ENCODE measurements around the gene EDEM3.
A peak's percentile ranks its signal among the peaks of the same experiment; 100 is the strongest.

Gene EDEM3

DNA sequence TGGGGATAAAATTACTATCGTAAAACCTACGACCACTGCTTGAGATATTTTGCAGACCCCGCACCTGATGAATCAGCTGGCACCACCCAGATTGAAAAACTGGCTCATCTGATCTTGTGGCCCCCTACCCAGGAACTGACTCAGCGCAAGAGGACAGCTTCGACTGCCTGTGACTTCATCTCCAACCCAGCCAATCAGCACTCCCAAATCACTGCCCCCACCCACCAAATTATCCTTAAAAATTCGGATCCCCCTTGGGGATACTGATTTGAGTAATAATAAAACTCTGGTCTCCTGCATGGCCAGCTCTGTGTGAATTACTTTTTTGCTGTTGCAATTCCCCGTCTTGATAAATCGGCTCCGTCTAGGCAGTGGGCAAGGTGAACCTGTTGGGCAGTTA, 81.4 kb downstream of the EDEM3 start:
- DNase-seq (ENCODE audit: extremely low read depth in 1 of 2, low read depth in 1 of 2), result no peak

DNA sequence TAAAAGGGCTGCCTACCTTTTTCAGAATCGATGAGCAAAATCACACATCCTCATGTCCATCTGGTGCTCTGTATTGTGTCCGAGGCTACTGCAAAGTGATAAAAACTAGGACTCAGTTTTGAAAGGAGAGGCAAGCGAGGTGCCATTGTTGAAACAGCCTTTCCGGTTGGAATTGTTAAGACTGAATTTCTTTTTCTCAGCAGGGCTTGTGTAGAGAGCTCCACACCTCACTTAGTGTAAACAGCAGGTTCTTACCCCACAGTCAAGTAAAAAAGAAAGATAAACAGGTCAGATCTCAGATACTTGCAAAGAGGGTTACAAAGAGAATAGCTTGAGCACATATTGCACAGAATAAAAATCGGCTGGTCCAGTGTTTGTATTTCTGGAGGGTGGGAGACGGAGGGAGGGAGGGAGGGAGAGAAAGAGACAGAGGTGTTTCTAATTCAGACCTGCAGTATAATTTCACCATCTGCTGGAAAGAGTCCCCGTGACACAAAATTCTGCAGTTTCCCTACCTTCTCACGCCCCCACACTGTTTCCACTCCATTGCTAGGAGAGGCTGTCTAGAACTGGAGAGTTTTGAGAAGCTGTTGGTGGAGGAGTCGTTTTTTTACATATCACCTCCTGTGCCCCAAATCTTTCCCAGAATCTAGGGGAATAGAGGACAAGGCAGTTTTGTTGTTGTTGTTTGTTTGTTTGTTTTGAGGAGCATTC, 82.5 kb downstream of the EDEM3 start:
- no peak for DNase-seq (ENCODE audit: extremely low read depth in 1 of 2, low read depth in 1 of 2)

DNA sequence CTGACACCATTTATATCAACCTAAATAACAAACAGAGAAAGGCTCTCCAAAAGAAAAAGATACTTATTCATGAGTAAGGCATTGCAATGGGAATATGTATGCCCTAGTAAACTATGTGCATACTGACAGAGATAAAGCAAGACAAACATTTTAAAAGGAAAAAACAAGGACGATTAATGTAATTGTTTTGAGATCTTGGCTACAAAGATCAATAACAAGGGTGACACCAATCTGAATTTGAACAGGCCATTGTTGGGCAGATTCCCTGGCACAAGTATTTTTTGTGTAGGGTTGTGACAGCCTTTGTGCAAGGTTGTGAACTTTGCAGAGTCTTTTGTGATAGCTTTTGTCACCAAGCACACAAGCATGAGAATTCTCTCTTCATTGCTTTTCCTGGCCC, 85.3 kb downstream of the EDEM3 start:
- DNase-seq (ENCODE audit: extremely low read depth in 1 of 2, low read depth in 1 of 2), result no peak

DNA sequence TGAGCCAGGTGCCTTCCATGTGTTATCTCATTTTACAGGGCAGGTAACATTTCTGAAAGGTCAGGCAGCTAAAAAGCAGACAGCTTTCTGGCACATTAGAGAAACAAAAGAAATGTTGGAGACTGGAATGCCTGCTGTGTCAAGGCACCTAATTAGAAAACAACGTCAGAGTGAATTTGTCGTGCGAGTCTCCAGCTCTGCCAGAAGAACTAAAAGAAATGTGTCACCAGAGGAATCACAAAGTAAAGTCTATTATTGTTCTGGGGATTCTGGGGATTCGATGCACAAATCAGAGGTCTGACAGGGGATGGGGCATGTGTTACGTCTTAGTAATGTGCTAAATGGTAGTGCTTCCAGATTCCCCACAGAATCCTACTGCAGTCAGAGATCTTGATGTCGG, 89.3 kb downstream of the EDEM3 start:
- no peak for DNase-seq (ENCODE audit: extremely low read depth in 1 of 2, low read depth in 1 of 2)

DNA sequence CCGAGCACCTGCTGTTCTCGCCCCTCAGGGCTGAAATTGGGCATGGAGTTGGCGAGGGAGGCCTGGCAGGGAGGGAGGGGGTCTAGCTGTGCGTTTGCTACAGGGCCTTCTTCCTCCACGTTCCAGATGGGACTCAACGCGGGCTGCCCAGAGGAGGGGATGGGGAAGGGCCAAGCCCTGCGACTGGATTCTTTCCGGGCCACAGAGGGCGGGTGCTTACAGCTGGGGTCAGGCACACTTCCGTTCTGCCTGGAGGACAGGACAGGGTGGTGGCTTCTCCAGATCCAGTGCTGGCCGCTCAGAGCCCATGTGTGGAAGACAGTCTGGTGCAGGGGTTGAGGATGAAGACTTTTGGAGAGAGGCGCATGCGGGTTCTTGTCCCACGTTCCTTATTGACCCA, 90.0 kb downstream of the EDEM3 start:
- DNase-seq (ENCODE audit: extremely low read depth in 1 of 2, low read depth in 1 of 2), result no peak

DNA sequence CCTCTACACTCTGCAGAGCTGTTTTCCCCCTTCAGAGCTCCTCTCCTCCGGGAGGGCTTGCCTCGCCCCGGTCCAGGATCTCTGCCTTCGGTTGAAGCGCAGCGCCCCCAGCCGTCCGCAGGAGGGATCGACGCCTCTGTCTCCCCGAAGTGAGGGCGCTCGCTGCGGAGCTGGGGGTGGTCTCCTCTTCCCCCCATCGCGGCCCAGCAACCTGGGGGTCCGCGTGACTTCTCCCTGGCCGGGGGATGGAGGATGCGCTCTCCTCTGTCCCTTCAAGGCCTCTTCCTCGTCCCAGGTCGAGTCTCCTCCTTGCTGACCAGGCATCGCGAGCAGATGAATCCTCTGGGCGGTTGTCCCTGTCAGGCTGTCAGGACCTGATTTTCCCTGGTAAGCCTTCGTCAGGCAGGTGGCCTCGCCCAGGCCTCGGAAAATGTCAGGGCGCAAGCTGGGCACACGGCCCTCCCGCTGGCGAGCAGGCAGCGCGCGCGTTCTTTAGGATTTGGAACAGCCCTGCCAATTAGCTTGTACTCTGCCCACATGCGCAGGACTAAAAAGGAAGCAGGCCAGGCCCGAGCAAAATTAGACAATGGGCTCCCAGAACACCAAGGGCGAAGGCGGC, 90.5 kb downstream of the EDEM3 start:
- DNase-seq (ENCODE audit: extremely low read depth in 1 of 2, low read depth in 1 of 2), result peak in 1 of 2 donors; percentile 9

DNA sequence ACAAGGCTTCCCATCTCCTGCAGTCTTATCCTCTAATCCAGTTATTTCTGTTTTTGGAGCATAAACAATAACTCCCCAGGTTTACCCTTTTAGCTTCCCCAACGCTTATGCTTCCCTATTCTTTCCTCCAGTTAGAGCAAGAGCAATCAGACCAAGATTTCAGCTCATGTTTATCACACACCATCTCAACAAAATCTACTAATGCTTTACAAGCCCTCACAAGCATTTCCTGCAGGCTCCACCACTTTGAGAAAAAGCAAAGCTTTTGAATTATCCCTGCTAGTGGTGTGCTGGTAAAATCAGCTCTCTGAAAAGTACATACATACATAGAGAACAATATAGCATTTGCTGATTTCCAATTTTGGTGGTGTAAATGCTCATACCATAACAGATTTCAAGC, 92.9 kb downstream of the EDEM3 start:
- no peak for DNase-seq (ENCODE audit: extremely low read depth in 1 of 2, low read depth in 1 of 2)

DNA sequence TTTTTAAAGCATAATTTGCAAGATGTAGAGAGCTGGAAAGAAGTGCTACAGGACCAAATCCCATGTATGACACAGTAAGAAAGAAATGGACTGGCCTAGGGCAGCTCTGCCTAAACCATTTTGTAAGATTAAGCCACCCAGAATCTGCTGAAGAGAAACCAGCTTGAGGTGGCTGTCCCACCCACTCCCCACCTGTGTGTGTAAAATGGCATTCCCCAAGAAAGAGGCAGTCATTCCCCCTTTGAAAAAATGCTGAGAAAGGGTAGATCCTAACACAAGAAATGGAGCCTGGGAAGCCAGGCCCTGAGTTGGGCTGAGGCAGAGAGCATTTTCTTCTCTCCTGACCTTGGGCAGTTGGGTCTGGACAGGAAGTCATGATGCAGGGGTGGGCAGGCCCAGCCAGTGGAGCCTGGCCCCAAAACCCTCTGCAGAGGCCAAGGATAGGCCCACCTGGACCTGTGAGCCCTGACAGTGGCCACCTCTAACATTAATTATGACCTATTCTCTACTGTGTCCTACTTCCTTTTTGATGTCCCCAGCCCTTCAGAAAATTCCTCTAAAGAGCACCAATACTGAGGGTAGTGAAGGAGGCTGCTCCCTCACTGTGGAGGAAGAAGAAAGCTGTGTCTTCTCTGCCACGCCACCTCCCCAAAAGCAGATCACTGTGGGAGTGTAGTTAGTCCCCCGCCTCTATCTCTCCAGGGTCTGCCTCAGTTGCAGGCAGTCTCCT, 94.0 kb downstream of the EDEM3 start:
- no peak for DNase-seq (ENCODE audit: extremely low read depth in 1 of 2, low read depth in 1 of 2)

DNA sequence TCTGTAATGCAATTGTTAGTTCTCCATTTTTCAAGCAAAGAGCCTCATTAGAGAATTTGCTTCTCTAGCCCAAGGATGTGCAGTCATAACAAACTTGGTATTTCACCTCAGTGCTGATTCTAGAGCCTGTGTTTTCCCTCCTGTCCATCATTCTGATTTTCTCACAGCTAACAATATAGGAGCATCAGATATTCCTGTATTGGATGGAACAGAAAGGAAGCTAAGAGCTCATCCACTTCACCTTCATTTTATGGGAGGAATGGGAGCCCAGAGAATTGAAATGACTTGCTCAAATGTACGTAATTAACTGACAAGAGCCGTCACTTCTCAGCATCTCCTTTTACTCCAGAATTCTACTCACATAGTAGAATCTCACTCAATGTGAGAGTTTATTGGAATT, 96.6 kb downstream of the EDEM3 start:
- DNase-seq (ENCODE audit: extremely low read depth in 1 of 2, low read depth in 1 of 2), result no peak

DNA sequence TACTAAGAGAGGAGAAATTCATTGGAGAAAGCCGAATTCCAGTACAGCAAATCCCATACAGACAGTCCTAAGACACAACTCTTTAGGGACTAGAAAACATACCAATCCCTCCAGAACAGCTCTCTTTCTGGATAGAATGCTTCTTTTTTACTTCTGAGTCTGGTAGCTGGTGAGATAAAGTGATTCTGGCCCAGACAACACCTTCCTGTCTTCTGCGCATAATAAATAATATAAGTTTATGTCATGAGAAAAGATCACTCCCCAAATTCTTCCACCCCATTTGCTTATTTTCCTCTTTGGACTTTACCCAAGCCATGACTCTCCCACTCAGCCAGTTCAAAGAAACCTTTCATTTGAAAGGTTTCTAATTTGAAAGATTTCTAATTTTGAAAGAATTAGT, 98.4 kb downstream of the EDEM3 start:
- DNase-seq (ENCODE audit: extremely low read depth in 1 of 2, low read depth in 1 of 2), result no peak

DNA sequence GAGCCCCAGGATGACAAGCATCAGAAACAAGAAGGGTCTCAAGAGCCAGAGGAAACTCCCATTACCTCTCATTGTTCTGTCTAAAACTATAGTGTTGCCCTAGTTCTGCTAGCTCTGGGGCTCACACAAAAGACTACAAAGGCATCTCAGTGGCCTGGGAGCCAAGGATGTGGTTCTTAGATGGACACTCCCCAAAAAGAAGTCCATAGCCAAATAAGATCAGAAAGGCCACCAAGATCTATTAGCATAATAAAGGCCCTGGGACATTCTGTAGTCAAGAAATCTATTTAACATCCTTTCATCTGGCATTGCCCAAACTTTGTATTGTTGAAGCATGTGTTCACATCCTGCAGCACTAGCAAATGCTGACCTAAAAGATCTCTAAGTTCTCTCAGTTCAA, 99.5 kb downstream of the EDEM3 start:
- DNase-seq (ENCODE audit: extremely low read depth in 1 of 2, low read depth in 1 of 2), result no peak

DNA sequence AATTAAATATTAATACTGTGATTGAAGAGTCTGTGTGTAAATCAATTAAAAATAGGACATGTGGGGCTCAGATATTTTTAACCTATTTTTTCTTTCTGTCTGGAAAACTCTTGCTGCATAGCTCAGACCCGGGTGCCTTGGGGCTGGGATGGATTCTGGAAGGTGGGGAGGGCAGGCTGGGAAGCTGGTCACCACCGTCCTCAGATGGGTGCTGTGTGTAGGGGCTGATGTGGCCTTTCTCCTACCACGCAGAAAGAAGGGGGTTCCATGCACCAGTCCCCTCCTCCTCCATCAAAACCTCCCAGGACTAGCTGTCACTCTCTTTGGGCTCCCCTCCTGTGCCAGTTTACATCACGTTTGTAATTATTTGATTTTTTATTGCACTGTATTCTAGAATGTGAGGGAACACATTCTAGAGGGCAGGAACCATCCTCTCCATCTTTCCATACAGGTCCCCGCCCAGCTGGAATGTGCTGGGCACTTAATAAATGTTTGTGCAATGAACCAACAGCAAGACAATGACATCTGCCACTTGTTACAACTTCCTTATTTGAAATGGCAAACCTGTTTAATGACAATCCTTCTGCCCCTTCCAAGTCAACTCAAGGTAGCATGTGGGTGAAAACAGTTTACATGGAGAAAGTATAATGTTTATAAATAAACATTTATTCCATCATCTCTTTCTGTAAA, 104.3 kb downstream of the EDEM3 start:
- no peak for DNase-seq (ENCODE audit: extremely low read depth in 1 of 2, low read depth in 1 of 2)

DNA sequence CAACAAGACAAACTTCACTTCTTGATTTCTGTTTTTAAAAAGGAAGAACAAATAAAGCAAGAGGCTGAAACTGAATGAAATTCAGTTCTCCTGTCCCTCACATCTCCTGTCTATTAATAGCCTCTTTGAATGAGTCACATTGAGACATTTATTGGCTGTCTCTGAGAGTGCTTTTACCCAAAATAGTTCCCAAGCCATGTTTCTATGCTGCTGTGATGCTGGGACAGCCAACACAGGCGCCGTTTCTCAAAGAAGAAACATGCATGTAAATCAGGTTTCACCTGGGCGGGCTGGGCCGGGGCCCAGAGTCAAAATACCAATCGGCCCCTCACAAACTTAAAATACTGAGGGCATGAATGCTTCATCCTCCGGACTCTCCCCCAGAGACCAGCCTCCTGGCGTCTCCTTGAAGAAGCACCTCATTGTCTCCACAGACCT, 105.2 kb downstream of the EDEM3 start:
- no peak for DNase-seq (ENCODE audit: extremely low read depth in 1 of 2, low read depth in 1 of 2)

DNA sequence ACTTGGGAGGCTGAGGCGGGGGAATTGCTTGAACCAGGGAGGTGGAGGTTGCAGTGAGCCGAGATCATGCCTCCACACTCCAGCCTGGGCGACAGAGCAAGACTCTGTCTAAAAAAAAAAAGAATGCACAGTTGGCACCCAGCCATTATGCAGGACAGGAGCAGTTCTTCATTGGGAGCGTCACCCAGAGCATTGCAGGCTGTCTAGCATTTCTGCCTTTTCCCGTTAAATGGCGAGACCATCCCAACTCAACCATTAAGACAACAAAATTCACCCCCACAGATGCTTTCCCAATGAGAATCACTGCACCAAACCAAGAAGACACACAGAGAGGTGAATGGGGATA, 105.8 kb downstream of the EDEM3 start:
- DNase-seq (ENCODE audit: extremely low read depth in 1 of 2, low read depth in 1 of 2), result no peak

DNA sequence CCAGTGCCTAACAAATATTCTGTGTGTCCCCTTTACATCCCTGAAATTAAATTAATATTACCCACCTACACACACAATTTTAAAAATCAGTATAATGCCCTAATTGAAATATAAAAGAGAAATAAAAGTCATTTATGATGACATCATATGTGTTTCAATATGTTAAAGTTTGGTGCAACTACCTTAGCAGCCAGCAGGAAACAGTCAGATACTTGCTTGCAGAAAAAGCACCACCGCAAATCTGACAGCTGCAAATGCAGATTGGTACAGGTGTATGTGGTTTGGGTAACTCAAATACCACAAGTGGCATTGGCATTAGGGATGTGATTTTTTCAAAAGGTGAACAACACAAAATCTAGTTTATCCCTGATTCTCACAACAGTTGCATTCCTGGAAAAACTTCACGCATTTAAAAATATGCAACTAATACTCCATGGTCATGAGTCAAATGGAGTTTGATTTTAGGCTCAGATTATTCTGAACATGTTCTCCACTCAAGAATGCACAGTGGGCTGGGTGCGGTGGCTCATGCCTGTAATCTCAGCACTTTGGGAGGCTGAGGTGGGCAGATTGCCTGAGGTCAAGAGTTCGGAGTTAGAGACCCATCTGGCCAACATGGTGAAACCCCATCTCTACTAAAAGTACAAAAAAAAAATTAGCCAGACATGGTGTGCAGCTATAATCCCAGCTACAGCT, 106.3 kb downstream of the EDEM3 start:
- DNase-seq (ENCODE audit: extremely low read depth in 1 of 2, low read depth in 1 of 2), result no peak

DNA sequence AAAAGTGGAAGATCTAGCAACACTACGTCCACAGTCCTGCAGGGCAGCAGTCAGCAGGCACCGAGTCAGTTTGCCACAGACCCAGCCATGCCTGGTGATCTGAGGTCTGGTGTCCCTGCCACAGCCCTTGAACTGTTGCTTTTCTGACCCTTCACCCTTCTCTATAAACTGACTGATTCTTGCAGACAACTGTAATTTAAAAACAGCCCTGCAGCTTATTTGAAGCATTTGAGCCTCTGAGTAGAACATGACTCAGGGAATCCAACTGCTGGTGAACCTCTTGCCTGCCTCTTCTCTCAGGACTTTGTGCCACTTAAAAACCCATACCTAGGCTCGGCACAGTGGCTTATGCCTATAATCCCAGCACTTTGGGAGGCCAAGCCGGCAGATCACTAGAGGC, 107.2 kb downstream of the EDEM3 start:
- no peak for DNase-seq (ENCODE audit: extremely low read depth in 1 of 2, low read depth in 1 of 2)

DNA sequence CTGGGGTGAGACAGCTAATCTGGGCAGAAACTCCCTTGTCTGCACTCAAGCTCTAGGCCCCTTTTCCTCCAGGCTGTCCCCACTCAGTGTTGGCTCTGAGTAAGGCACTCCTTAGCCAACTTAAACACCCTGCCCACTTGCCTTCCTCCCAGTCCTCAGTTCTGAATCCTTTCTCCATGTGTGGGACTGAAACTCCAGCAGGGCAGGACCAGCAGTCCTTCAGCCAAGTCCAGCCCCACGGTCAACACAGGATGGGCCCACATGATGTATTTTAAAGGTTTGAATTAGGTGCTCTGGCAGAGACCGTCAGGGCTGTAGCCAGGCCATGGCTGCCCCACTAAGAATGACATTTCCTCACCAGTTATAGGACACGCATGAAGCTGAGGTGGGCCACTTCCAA, 107.8 kb downstream of the EDEM3 start:
- no peak for DNase-seq (ENCODE audit: extremely low read depth in 1 of 2, low read depth in 1 of 2)

DNA sequence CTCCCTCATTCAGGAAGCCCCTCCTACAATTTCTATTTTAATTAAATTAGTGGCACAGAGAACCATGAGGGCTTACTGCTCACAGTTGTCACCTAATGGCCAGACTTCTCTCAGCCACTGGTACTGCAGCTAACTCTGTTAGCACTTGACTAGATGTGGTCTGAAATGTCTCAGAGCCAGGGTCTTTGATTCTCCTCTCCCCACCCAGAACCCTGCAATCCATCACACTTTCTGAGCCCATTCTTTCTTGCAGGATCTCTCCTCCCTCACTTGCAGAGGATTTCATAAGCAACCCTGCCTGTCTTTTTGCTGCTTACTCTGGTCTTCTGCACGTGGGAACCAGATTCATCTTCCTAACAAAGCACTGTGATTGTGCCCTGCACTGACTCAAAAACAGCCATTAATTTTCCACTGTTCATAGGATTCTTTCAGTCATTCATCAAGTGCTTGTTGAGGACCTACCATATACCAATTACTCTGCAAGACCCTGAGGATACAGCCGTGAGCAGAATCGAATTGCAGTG, 108.4 kb downstream of the EDEM3 start:
- no peak for DNase-seq (ENCODE audit: extremely low read depth in 1 of 2, low read depth in 1 of 2)

DNA sequence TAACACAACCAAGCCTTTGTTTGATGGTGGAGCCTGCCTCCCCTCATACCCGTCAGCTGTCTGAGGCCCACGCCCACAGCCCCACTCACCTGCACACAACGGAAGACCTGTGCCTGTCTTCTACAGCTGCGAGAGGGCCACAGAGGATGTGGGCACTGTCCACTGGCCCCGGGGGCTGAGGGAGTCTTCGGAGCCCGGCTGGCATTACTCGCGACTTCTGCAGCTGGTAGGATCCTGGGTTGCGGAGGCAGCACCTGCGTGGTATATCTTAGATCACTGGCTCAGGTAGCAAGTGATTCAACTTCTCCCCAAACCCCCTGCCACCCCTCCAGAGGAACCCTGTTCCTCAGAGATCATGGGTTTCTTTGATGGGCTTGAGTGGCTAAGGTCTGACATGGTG, 109.9 kb downstream of the EDEM3 start:
- DNase-seq (ENCODE audit: extremely low read depth in 1 of 2, low read depth in 1 of 2), result no peak

DNA sequence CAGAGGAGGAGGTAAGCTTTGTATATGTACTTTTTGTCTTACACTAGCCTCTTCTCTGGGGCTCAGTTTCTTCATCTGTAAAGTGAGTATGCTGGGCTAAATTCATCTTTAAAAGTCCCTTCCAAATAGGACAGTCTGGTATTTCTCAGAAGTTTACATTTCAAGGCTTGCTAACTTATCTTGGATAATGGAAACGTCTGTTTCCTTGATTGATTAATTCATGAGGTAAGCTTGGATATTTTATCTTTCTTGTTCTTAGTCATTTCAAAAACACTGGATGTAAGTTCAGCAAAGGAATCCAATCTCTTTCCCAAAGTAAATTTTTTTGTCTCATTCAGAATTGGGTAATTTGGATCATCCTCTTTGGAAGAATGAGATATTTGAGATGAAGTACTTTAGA, 111.0 kb downstream of the EDEM3 start:
- no peak for DNase-seq (ENCODE audit: extremely low read depth in 1 of 2, low read depth in 1 of 2)

DNA sequence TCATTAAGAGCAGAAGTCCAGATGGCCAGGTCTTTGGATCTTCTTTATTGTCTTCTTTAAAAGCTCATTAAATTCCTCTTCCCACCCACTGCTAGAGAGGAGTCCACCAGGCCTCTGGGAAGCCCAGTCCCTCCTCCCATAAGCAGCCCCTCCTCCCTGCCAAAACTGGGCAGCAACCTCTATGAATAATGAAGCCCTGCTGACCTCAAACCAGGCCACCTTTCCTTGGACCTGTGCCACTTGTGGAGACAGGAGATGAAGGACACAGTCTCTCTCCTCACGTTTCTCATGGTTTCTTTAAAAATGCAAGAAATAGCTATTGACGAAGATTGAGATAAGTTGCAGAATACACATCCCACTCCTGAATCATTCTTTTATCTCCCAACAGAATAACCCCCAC, 112.8 kb downstream of the EDEM3 start:
- DNase-seq (ENCODE audit: extremely low read depth in 1 of 2, low read depth in 1 of 2), result no peak

All from activated CD8-positive, alpha-beta memory T cell treated with anti-CD3 and anti-CD28 coated beads for 1 hour (primary cell).